A673 (cell line): ENCODE results near the gene TMEM185B.

Experiments used
- EZH2 ChIP-seq: fragments of 200-600 bp; sonication (generic); IDR thresholded peaks from 2 replicates; pipeline ENCODE4 v1.6.1; 2017; ENCODE audit warnings: borderline replicate concordance, low read depth, mild to moderate bottlenecking, mixed read lengths, antibody characterized with exemption, low read length; ENCODE audit not compliant: poor library complexity, severe bottlenecking
- TF ChIP-seq, protein P1 (sequence below): fragments of 300-800, 200-600 bp; sonication (generic); conservative IDR thresholded peaks from 2 replicates; pipeline ENCODE4 v1.5.1; 2017; ENCODE audit warnings: low read depth, mild to moderate bottlenecking, antibody characterized with exemption, low read length, moderate library complexity, mixed read lengths

DNA sequence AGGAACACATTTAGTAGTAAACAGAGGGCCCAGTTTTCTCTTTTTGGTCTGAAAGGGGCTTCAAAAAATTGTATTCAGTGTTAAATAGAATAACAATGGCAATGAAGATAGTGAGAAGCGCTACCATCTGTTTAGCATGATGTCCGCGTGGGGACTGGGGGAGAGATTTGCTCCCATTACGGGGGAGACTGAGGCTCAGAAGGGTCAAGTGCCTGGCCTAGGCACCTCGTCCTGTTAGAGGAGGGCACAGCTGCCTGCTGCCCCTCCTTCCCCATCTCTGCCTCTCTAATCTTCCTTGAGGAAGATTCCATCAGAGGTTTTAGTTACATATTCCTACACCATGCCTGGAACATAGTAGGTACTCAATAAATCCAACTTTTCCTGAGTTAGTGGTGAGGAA lies 10.1 kb upstream of the TMEM185B start:
- no peak for TF ChIP-seq EZH2
- TF ChIP-seq, protein P1, sequence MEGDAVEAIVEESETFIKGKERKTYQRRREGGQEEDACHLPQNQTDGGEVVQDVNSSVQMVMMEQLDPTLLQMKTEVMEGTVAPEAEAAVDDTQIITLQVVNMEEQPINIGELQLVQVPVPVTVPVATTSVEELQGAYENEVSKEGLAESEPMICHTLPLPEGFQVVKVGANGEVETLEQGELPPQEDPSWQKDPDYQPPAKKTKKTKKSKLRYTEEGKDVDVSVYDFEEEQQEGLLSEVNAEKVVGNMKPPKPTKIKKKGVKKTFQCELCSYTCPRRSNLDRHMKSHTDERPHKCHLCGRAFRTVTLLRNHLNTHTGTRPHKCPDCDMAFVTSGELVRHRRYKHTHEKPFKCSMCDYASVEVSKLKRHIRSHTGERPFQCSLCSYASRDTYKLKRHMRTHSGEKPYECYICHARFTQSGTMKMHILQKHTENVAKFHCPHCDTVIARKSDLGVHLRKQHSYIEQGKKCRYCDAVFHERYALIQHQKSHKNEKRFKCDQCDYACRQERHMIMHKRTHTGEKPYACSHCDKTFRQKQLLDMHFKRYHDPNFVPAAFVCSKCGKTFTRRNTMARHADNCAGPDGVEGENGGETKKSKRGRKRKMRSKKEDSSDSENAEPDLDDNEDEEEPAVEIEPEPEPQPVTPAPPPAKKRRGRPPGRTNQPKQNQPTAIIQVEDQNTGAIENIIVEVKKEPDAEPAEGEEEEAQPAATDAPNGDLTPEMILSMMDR = no peak
